Measurements from ENCODE around the gene KLK13. TPM values are rescaled to one million over a fixed set of nuclear protein-coding genes. Genes with fewer than 3 reads are reported as not detected.

The KLK13 gene
- total RNA-seq, 1 donor from 2014 or later = not detected

GRCh38 chr19:51108066-51108804 lies 43.3 kb upstream of the KLK13 start, which contains the start of gene CTU1:
TSS of gene CTU1 (minus strand) at chr19:51108409. CDS start at chr19:51104569, 3,840 bp downstream.
- peak; percentile 98 for DNase-seq
- TF ChIP-seq, protein P1, sequence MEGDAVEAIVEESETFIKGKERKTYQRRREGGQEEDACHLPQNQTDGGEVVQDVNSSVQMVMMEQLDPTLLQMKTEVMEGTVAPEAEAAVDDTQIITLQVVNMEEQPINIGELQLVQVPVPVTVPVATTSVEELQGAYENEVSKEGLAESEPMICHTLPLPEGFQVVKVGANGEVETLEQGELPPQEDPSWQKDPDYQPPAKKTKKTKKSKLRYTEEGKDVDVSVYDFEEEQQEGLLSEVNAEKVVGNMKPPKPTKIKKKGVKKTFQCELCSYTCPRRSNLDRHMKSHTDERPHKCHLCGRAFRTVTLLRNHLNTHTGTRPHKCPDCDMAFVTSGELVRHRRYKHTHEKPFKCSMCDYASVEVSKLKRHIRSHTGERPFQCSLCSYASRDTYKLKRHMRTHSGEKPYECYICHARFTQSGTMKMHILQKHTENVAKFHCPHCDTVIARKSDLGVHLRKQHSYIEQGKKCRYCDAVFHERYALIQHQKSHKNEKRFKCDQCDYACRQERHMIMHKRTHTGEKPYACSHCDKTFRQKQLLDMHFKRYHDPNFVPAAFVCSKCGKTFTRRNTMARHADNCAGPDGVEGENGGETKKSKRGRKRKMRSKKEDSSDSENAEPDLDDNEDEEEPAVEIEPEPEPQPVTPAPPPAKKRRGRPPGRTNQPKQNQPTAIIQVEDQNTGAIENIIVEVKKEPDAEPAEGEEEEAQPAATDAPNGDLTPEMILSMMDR (IDR thresholded peaks at IDR 0.05; ENCODE audit: borderline replicate concordance) = peak; percentile 38
- intact Hi-C loops (cut with micrococcal nuclease) = no loop called here

GRCh38 chr19:51107406-51108065 lies 42.6 kb upstream of the KLK13 start:
- intact Hi-C loops (cut with micrococcal nuclease) = no loop called here
- Histone ChIP-seq H3K27ac (replicated peaks) (peak overlapping the region; percentile 71), H3K36me3 (peaks cover 26% of the 10 kb centered on the region), H3K27me3 (ENCODE audit: low read depth) (peaks cover 9% of the 10 kb centered on the region), H3K9me3 (replicated peaks) (no peaks in the 10 kb centered on the region), H3K4me1 (peaks cover 28% of the 10 kb centered on the region), H3K4me3 (peak overlapping the region; percentile 91)
- TF ChIP-seq, protein P1 (IDR thresholded peaks at IDR 0.05; ENCODE audit: borderline replicate concordance) = no peak
- no peak for DNase-seq

More at GRCh38 chr19:51108066-51108804, 43.3 kb upstream of the KLK13 start, which contains the start of gene CTU1:
- Histone ChIP-seq H3K27me3 (ENCODE audit: low read depth) (peaks cover 14% of the 10 kb centered on the region), H3K9me3 (replicated peaks) (no peaks in the 10 kb centered on the region), H3K36me3 (peaks cover 19% of the 10 kb centered on the region), H3K4me1 (peaks cover 28% of the 10 kb centered on the region), H3K4me3 (peak within 1 kb of the TSS; percentile 91), H3K27ac (replicated peaks) (peak within 1 kb of the TSS; percentile 71)

DNA sequence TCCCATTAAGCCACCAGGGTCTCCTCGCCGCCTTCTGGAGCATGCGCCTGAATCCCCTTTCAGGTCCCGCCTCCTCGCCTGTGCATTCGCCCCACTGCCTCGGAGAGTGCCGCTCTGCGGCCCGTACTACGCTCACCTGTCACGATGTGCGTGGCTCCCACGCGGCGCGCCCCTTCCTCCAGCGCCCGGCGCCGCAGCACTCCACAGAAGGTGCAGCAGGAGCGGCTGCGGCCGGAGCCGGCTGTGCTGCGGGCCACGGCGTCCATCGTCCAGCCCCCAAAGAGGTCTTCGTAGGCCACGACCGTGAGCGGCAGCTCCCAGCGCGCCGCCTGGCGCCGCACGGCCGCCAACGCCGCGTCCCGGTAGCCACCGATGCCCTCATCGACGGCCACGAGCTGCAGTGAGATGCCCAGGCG lies 39.0 kb upstream of the KLK13 start:
- Histone ChIP-seq H3K9me3 (replicated peaks) (no peaks in the 10 kb centered on the region), H3K27ac (replicated peaks) (no peak overlapping the region), H3K36me3 (peaks cover 29% of the 10 kb centered on the region), H3K27me3 (ENCODE audit: low read depth) (no peaks in the 10 kb centered on the region), H3K4me1 (peaks cover 58% of the 10 kb centered on the region), H3K4me3 (no peak overlapping the region)
- intact Hi-C loops (cut with micrococcal nuclease) = no loop called here
- no peak for DNase-seq
- TF ChIP-seq, protein P1 (IDR thresholded peaks at IDR 0.05; ENCODE audit: borderline replicate concordance) = no peak

GRCh38 chr19:51102991-51103390 lies 38.1 kb upstream of the KLK13 start:
- Histone ChIP-seq H3K36me3 (peaks cover 29% of the 10 kb centered on the region), H3K4me3 (no peak overlapping the region), H3K4me1 (peaks cover 52% of the 10 kb centered on the region), H3K27ac (replicated peaks) (no peak overlapping the region), H3K27me3 (ENCODE audit: low read depth) (no peaks in the 10 kb centered on the region), H3K9me3 (replicated peaks) (no peaks in the 10 kb centered on the region)
- no peak for DNase-seq
- intact Hi-C loops (cut with micrococcal nuclease) = no loop called here
- TF ChIP-seq, protein P1 (IDR thresholded peaks at IDR 0.05; ENCODE audit: borderline replicate concordance) = no peak

- no peak for DNase-seq
- H3K4me1 ChIP-seq = peaks cover 37% of the 10 kb centered on the region
- peaks cover 29% of the 10 kb centered on the region for H3K36me3 ChIP-seq
- H3K27me3 ChIP-seq (ENCODE audit: low read depth) = no peaks in the 10 kb centered on the region
- H3K4me3 ChIP-seq = no peak overlapping the region
- H3K9me3 ChIP-seq (replicated peaks) = no peaks in the 10 kb centered on the region
- H3K27ac ChIP-seq (replicated peaks) = peak overlapping the region; percentile 54
- intact Hi-C loops (cut with micrococcal nuclease) = no loop called here
- TF ChIP-seq, protein P1 (IDR thresholded peaks at IDR 0.05; ENCODE audit: borderline replicate concordance) = no peak
These were observed 36.4 kb upstream of the KLK13 start for GRCh38 chr19:51101171-51101865.
